HG02981 (cell line): ENCODE results near the gene ULK4.
A peak's percentile ranks its signal among the peaks of the same experiment; 100 is the strongest.
"Not testable (repeated sequence)": the region's sequence is repeated elsewhere in the genome, so short reads cannot be mapped to it uniquely, and the experiment has no call there.

ENCODE experiments used
- ATAC-seq: cut with Tn5 transposase; IDR thresholded peaks from one replicate; pipeline ENCODE4 v1.9.1; 2021; ENCODE audit warnings: mild to moderate bottlenecking, moderate library complexity; ENCODE audit not compliant: unreplicated experiment

ULK4 gene

DNA sequence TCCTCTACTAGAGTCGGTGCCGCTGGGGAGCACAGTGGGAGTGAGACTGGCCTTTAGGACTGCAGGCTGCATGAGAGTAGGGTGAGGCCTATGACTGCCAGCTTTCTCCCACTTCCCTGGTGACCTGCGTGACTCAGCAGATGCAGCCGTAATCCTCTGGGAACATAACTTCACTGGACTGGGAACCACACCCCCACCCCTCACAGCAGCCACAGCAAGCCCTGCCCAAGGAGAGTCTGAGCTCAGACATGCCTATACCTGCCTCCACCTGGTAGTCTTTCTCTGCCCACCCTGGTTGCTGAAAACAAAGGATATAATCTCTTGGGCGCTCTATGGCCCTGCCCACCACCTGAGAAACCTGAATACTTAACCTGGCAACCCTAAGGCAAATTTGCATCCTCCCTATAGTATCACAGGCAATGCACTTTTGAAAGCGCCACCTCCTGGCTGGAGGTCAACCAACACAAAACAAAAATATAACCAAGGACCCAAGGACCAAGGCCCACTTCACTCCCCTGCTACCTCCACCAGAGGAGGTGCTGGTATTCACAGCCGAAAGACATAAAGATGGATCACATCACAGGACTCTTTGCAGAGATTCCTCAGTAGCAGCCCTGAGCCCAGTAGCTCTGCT, 453.7 kb downstream of the ULK4 start:
- no peak for ATAC-seq

DNA sequence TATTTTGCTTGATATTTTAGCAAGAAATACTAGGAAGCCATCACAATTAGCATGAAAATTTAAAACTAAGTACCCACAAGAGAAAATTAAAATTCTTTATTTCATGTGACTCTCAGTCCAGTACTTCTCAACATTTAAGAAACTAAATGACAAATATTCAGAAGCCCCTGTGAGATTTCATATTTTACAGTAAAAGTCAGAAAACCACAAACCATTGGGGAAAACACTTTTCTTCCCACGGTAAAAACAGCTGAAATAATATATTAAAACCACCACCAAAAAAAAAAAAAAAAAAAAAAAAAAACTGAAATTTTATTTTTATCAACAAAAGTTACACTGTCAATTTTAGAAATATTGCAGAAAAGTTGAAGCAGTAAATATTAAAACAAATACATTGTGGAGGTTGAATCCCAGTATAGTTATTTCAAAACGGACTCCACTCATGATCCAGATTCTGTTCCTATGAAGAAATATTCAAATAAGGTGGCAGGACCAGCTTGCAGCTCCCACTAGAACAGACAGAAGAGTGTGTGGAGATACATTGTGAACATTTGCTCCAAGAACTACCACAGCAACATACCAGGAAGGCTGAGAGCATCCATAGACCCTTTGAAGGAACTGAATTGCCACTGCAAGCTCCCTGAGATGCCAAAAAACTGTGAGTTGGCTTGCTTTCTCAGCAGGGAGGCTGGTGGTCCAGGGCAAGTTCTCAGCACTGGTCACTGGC, 454.4 kb downstream of the ULK4 start:
- no peak for ATAC-seq

DNA sequence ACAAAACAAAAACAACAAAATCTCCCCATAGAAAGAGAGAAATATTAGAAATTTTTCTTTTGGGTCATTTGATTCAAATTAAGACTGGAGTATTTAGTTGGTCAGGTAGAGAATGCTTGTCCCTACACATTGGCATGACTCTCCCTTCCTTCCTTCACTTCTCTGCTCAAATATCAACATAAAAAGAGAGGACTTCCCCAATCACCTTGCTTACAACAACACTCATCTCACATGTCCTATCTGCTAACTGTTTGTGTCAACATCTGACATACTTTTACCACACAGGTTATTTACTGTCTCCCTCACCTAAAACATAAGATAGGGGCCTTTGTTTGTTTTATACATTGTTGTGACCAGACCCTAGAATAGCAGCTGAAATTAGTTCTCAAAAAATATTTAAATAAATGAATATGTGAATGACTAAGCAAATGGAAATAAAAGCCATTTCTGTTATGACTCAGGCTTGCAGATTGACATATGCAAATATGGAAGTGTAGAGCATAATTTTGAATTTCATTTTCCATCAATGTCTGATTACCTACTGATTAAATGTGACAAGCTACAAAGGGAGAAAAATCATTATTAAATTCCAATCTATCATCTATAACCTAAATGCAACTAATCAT, 457.8 kb downstream of the ULK4 start:
- no peak for ATAC-seq

GRCh38 chr3:41502481-41502880, 459.4 kb downstream of the ULK4 start:
- no peak for ATAC-seq

DNA sequence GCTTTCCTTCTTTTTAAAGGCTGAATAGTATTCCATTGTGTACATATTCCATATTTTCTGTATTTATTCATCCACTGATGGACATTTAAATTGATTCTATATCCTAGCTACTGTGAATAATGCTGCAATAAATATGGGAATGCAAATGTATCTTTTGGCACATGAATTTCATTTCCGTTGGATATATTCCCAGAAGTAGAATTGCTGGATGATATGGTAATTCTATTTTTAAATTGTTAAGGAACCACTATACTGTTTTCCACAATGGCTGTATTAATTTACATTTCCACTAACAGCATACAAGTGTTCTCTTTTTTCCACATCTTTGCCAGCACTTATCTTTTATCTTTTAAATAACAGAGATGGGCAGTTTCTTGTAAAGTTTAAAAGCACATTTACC, 459.9 kb downstream of the ULK4 start:
- no peak for ATAC-seq

DNA sequence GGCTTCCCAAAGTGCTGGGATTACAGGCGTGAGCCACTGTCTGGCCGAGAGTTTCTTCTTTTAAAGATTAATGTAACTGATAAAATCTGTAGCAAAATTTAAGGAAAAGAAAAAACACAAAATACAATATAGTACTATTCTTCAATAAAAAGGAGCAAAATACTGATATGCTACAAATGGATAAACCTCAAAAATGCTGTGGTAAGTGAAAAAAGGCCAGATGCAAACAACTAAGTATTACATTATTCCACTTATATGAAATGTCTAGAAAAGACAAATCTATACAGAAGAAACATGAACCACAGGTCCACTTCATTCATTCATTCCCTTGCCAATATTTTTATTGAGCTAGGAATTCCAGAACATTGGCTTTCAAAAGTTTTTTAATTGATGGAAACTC, 463.1 kb downstream of the ULK4 start:
- no peak for ATAC-seq

DNA sequence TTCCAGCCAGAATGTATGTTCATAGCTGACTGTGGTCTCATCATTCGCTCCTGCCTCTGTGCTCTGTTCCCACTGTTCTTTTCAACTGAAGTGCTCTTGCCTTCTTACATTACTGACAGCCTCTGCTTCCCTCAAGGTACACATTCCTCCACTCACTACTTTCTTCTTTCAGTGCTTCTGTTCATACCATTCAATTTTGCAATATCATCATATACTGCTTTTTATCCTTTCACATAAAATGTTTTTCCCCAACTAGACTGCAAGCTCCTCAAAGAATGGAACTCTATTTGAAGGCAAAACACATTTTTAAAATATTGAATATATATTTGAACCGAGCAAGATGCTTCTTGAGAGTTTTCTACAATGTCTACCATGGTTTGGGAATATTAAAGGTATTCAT, 471.5 kb downstream of the ULK4 start:
- no peak for ATAC-seq

- ATAC-seq, result no peak
These were observed 472.7 kb downstream of the ULK4 start for GRCh38 chr3:41489231-41489630.

DNA sequence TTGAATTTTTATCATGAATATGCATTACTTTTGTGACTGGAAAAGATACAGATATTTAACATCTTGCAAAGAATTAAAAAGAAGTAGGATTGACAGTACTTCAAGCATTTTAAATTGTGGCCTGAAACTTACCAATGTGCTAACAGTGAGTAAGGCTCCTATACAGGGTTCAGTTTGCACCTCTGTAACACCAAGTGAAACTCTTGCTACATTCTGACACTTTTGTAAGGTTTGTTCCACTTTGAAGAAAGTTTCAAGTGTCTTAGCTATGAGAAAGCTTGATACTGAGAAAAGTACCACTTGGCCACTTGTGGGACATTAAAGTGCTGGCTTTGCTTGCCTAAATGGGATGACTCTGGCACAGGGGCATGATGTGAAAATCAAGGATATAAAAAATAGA, 473.4 kb downstream of the ULK4 start:
- no peak for ATAC-seq

DNA sequence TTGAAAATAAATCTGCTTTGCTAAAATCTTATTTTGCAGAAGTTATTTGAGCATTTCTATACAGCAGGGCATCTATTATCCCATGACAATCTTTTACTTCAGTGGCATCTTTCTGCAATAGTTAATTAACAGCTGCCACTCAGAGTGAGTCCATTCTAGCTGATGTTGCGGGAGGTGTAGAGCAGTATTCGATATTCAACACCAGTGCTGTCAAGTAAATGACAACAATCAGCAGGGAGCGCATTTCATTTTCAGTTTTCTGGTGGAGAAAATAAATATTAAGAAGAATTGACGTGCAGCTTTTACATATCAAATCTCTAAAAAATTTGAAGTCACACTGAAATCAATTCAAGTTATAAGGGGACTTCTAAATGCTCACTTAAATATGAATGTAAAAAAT, 476.4 kb downstream of the ULK4 start:
- ATAC-seq, result no peak

DNA sequence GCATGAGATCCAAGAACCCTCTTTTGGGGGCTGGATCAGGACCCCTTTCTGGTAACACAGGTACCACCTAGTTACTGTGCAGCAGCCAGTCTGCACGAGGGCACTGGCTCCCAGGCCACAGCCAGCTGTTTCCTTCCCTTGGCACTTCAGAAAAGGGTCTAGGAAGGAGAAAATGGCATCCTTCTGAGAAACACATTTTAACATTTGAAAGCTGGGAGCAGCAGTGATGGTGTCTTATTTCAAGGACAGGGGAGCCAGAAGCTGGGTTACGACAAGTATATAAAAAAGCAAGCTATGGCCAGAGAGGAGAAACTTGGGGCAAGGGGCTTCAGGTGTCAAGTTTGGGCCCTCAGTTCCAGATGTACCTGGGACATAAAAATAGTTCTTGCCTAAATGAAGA, 479.8 kb downstream of the ULK4 start:
- no peak for ATAC-seq

DNA sequence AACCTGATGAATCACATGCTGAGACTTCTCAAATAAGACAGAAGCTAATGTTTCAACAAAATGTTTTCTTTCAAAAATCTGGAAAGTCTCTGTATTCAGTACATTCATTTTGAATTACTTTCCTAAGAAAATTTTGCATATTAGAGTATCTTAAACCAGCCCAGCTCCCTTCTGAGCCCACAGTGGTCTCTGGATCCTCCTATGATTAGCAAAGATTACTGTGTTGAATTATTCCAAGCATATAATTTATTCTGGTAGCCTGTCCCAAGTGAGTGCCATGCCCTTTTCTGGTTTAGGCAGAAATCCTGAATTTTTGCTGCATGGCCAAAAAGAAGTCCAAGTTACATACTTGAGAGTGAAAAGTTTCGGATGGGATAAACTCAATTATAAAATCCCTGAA, 483.6 kb downstream of the ULK4 start:
- ATAC-seq, result no peak

- peak; percentile 75 for ATAC-seq
These were observed 484.4 kb downstream of the ULK4 start for GRCh38 chr3:41477399-41478014.

DNA sequence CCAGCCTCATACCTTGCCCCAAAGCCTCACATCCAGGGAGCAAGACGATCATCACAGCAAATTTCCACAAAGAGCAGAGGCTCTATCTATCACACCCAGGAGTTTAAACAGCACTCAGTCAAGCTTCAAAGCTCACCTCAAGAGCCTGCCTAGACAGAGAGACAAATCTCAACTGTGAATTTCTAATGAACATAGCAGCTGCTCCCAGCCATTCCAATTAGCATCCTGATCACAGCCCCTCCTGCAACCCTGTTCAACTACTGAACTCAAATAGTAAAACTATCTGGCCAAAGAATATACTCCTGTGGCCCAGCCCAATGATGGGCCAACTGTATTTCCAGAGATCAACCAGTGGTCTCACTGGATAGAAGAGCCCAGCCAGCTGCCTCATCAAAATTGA, 492.8 kb downstream of the ULK4 start:
- no peak for ATAC-seq

DNA sequence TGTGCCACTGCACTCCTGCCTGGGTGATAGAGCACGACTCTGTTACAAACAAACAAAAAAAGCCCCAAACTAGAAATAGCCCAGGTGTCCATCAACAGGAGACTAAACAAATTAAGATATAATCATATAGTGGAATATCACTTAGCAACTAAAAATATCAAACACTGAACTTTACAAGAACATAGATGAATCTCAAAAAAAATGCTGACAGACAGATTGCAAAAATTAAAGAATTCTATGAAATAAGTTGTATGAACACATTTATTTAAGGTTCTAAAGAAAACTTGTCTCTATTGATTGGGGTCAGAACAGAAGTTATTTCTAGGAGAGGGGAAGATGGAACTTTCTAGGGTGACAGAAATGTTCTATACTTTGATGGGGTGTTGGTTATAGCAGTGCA, 494.4 kb downstream of the ULK4 start:
- ATAC-seq, result no peak

DNA sequence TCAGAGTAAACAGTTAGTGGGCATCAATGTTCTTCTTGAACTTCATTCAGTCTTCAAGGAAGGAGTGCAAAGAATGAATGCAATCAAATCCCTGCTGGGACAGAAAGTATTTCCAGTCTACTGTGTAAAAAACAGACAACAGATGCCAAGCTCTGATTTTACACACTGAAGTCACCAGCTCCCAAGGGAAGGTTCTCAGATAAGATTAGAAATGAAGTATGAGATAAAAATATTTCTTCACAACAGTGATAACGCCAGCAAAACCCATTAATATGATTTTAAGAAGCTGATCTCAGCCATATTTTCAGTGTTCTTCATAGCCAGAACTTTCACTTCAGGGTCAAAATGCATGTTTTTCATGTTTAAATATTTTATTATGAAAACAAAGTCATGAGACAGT, 497.0 kb downstream of the ULK4 start:
- ATAC-seq, result no peak

GRCh38 chr3:41464401-41464800, 497.5 kb downstream of the ULK4 start:
- no peak for ATAC-seq

GRCh38 chr3:41462103-41462691, 499.7 kb downstream of the ULK4 start:
- ATAC-seq, result no peak

- ATAC-seq, result no peak
These were observed 501.2 kb downstream of the ULK4 start for GRCh38 chr3:41460736-41461135.

DNA sequence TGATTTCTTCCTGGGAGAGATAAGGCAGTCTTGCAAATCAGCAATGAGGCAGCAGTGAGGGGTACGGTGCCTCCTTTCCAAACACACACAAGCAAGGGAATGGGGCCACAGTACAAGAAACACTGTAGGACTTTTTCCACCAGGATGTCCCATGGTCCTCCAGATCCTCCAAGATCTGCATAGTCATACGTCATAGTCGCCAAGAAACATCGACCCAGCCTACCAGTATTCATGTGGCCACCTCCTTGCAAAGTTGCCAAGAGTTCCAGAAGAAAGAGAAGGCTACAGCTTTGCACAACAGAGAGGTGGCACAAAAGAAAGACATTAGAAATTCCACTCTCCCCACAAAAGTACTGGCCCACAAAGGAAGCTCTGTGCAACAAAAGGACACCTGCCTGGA, 504.7 kb downstream of the ULK4 start:
- no peak for ATAC-seq

DNA sequence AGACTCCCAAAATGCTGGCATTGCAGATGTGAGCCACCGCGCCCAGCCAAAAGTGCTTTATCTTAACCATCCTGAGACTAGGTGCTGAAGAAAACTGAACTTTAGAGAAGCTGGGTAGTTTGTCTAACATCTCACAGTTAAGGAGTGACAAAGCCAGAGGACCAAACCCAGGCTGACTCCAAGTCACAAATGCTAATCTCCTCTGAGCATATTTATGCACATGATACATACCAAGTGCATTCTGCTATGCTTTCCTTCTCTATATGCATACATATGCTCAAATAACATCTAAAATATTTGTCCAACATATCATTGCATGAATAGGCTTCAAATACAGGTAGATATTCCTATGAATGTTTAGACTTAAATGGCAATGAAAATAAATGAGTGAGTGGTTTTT, 505.7 kb downstream of the ULK4 start:
- ATAC-seq, result no peak

DNA sequence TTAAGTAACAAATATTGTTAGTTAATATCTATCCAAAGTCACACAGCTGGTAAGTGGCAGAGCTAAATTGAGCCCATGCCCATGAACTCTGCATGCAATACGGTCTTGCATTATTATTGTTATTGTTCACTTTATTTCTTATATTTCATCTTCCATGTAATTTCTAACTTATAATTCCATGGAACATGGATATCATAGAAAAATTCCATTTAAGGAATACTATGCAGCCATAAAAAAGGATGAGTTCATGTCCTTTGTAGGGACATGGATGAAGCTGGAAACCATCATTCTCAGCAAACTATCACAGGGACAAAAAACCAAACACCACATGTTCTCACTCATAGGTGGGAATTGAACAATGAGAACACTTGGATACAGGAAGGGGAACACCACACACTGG, 508.3 kb downstream of the ULK4 start:
- not testable (repeated sequence) for ATAC-seq
